ENCODE results near the gene NKG7.

DNA sequence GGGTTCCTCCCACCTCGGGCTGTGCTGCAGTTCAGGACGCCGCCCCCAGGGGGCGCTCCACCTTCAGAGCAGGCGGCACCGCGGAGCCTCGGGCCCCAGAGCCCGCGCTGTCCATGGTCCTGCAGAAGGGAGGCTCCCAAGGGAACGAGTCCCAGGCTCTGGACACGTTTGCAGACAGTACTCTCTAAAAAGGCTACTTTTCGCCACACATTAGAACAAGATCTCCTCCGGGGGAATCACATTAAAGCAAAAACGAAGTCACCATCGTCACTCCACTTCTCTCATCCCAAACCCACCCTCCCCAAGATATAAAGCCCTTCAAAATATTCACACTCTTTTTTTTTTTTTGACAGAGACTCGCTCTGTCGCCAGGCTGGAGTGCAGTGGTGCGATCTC, 49.6 kb upstream of the NKG7 start:
- TF ChIP-seq, protein P1, sequence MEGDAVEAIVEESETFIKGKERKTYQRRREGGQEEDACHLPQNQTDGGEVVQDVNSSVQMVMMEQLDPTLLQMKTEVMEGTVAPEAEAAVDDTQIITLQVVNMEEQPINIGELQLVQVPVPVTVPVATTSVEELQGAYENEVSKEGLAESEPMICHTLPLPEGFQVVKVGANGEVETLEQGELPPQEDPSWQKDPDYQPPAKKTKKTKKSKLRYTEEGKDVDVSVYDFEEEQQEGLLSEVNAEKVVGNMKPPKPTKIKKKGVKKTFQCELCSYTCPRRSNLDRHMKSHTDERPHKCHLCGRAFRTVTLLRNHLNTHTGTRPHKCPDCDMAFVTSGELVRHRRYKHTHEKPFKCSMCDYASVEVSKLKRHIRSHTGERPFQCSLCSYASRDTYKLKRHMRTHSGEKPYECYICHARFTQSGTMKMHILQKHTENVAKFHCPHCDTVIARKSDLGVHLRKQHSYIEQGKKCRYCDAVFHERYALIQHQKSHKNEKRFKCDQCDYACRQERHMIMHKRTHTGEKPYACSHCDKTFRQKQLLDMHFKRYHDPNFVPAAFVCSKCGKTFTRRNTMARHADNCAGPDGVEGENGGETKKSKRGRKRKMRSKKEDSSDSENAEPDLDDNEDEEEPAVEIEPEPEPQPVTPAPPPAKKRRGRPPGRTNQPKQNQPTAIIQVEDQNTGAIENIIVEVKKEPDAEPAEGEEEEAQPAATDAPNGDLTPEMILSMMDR (IDR thresholded peaks at IDR 0.05) = peak; percentile 65 to 97 (median 81)
- TF ChIP-seq POLR2A (IDR thresholded peaks at IDR 0.05) = no peak

Measured in thyroid gland (tissue), 4 donors.